ENCODE data around the gene SLC25A44. TPM values are rescaled to one million over a fixed set of nuclear protein-coding genes. Genes with fewer than 3 reads are reported as not detected.

SLC25A44 gene
- polyA plus RNA-seq, 3 donors: 28.8 to 31.0 (median 30.0) TPM

Other genes with a start within 250 kb of the SLC25A44 start
- 10 to 100 TPM; 73.8 to 82.2 (median 79.5) TPM for gene ARHGEF2, start 215.6 kb upstream of the SLC25A44 start, polyA plus RNA-seq (ENCODE audit: insufficient read length in 3 of 3)
- gene SSR2, start 173.2 kb upstream of the SLC25A44 start, polyA plus RNA-seq (ENCODE audit: insufficient read length in 3 of 3): 100 to 1,000 TPM; 425 to 439 (median 435) TPM
- 10 to 100 TPM; 47.6 to 53.0 (median 49.8) TPM for gene UBQLN4, start 140.3 kb upstream of the SLC25A44 start, polyA plus RNA-seq (ENCODE audit: insufficient read length in 3 of 3)
- gene LAMTOR2, start 139.3 kb upstream of the SLC25A44 start, polyA plus RNA-seq (ENCODE audit: insufficient read length in 3 of 3): 10 to 100 TPM; 52.4 to 58.7 (median 55.7) TPM
- gene RAB25, start 132.9 kb upstream of the SLC25A44 start, polyA plus RNA-seq (ENCODE audit: insufficient read length in 3 of 3): 10 to 100 TPM; 48.2 to 62.7 (median 54.4) TPM
- gene MEX3A, start 111.6 kb upstream of the SLC25A44 start, polyA plus RNA-seq (ENCODE audit: insufficient read length in 3 of 3): 10 to 100 TPM; 42.6 to 44.5 (median 44.2) TPM
- gene LMNA, start 79.4 kb upstream of the SLC25A44 start, polyA plus RNA-seq (ENCODE audit: insufficient read length in 3 of 3): 10 to 100 TPM; 71.7 to 83.8 (median 82.5) TPM
- 10 to 100 TPM; 14.8 to 19.9 (median 18.3) TPM for gene SEMA4A, start 40.5 kb upstream of the SLC25A44 start, polyA plus RNA-seq (ENCODE audit: insufficient read length in 3 of 3)
- gene PMF1, start 18.9 kb downstream of the SLC25A44 start, polyA plus RNA-seq (ENCODE audit: insufficient read length in 3 of 3): 10 to 100 TPM; 77.2 to 85.1 (median 81.0) TPM
- gene BGLAP, start 48.1 kb downstream of the SLC25A44 start, polyA plus RNA-seq (ENCODE audit: insufficient read length in 3 of 3): 1 to 10 TPM; 1.1 to 1.5 (median 1.3) TPM
- gene PAQR6, start 54.0 kb downstream of the SLC25A44 start, polyA plus RNA-seq (ENCODE audit: insufficient read length in 3 of 3): 1 to 10 TPM; 3.0 to 4.4 (median 3.0) TPM
- gene SMG5, start 88.7 kb downstream of the SLC25A44 start, polyA plus RNA-seq (ENCODE audit: insufficient read length in 3 of 3): 10 to 100 TPM; 55.0 to 58.3 (median 57.6) TPM
- 1 to 10 TPM; 4.1 to 4.8 (median 4.8) TPM for gene TMEM79, start 90.2 kb downstream of the SLC25A44 start, polyA plus RNA-seq (ENCODE audit: insufficient read length in 3 of 3)
- 10 to 100 TPM; 48.9 to 55.1 (median 54.5) TPM for gene GLMP, start 101.6 kb downstream of the SLC25A44 start, polyA plus RNA-seq (ENCODE audit: insufficient read length in 3 of 3)
- gene VHLL, start 105.2 kb downstream of the SLC25A44 start, polyA plus RNA-seq (ENCODE audit: insufficient read length in 3 of 3): not detected
- gene CCT3, start 144.2 kb downstream of the SLC25A44 start, polyA plus RNA-seq (ENCODE audit: insufficient read length in 3 of 3): 100 to 1,000 TPM; 386 to 411 (median 410) TPM
- under 1 TPM; 0.50 to 0.83 (median 0.69) TPM for gene TSACC, start 144.4 kb downstream of the SLC25A44 start, polyA plus RNA-seq (ENCODE audit: insufficient read length in 3 of 3)
- gene RHBG, start 175.1 kb downstream of the SLC25A44 start, polyA plus RNA-seq (ENCODE audit: insufficient read length in 3 of 3): 10 to 100 TPM in 2 of 3 donors, 1 to 10 TPM in 1; 8.7 to 12.3 (median 10.7) TPM